ENCODE measurements around the gene TSPAN18.

DNA sequence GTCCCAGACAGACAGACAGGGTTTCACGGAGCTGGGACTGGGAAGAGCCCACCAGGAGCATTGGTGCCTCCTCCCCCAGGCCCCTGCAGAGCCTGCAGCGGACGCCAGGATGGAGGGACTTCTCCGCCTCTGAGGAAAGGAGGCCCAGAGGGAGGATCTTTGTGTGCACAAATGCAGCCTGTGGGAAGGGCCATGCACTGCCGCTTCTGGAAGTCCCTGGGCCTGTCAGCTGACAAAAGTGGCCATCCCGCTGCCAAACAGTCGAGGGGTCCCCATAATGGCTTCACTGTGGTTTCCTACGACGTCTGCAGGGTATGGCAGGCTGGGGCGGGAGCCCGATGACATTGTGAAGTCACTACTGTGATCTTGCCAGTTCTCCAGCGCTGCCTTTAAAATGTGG lies 150.1 kb downstream of the TSPAN18 start:
- TF ChIP-seq, protein P1, sequence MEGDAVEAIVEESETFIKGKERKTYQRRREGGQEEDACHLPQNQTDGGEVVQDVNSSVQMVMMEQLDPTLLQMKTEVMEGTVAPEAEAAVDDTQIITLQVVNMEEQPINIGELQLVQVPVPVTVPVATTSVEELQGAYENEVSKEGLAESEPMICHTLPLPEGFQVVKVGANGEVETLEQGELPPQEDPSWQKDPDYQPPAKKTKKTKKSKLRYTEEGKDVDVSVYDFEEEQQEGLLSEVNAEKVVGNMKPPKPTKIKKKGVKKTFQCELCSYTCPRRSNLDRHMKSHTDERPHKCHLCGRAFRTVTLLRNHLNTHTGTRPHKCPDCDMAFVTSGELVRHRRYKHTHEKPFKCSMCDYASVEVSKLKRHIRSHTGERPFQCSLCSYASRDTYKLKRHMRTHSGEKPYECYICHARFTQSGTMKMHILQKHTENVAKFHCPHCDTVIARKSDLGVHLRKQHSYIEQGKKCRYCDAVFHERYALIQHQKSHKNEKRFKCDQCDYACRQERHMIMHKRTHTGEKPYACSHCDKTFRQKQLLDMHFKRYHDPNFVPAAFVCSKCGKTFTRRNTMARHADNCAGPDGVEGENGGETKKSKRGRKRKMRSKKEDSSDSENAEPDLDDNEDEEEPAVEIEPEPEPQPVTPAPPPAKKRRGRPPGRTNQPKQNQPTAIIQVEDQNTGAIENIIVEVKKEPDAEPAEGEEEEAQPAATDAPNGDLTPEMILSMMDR (IDR thresholded peaks at IDR 0.05): no peak
- TF ChIP-seq POLR2A (IDR thresholded peaks at IDR 0.05): no peak
